GM21447 (cell line): Measurements from ENCODE around the gene LAMB4.

Source experiments
- ATAC-seq: cut with Tn5 transposase; IDR thresholded peaks from one replicate; pipeline ENCODE4 v1.9.1; 2021; ENCODE audit not compliant: unreplicated experiment

The LAMB4 gene

DNA sequence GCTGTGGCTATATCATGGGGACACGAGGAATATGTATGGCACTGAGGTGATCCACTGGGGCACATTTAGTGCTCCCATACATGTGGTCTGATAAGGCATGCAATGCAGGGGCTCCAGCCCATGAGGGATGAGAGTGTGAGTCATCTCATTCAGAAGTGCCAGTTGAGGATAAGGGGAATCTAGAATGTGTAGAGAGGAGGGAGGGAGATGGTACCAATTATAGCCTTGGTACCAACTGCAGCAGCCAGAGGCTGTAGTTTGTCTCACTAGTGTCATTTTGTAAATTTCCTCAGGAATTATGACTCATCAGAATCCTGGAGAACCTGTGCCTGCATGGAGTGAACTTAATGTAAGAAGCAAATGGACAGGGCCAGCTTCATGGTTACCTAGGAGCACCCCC is 46.2 kb downstream of the LAMB4 start:
- ATAC-seq: no peak

DNA sequence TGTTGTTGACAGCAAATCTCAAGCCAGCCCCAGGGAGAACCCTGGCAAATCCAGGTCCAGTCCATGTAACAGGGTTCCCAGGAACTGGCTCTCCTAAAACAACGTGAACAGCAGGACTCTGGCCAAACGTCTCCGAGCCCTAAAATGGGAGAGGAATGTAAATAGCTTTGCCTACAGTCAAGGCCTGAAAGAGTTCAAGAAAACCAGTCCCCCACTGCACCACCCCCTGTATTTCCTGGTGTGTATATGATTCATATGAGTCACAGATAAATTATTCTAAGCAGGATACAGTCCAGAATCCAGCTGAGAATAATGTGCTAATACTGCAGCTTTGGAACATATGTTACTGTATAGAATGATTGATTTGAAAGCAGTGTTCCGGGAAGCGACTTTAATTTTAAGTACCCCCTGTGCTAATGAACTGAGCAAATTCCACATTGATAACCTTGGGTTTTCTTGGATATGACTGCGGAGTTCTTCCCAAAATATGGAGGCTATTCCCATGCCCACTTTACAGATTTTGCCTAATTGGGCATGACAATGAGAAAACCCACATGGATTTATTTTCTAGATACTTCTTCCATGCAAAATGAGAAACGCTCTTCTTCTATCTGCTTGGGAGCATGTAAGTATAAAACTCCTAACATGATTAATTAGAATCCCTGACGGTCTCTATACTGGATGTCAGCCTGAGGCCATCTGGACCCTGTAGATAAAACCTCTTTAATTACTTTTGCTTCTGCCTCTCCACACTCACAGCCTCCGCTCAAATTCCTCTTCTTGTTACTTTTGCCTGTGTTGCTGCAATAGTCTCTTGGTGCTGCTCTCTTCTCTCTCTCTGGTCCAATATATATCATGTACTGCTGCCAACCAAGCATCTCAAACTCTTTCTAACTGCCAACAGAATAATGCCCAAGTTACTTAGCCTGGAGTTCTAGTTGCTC is 50.2 kb downstream of the LAMB4 start:
- no peak for ATAC-seq

DNA sequence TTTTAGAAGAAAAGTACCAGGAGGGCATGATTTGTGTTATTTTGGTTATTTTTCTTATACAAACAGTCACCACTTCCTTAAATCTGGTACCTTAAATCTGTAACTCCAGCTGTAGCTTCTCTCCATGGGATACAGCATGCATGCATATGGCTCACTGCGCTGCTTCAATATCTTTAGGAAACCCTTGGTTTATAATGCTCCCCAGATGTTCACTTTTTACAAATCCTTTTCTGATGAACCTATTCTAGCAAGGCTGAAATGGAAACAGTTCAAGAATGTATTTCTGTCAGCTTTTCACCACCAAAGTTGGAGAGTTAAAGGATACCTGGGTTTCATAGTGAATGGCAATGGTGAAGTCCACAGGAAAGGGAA is 50.9 kb downstream of the LAMB4 start:
- no peak for ATAC-seq

DNA sequence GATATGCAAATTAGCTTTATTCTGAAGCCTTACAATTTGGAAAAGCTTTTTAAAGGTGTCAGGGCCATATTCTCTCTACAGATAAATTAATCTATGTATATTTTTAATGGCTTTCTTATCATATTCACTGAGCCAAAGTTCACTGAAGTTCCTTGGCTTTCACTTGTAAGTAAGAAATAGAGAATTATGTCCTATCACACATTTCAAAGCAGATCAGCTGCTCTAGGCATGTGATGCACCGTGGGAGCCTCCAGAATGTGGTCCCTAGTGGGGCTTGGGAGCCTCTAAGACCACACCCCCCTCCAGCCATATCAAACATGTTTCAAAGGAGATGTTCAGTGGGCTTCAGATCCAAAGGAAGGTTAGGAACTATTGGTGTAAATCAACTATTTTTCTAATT is 51.5 kb downstream of the LAMB4 start:
- ATAC-seq: no peak

DNA sequence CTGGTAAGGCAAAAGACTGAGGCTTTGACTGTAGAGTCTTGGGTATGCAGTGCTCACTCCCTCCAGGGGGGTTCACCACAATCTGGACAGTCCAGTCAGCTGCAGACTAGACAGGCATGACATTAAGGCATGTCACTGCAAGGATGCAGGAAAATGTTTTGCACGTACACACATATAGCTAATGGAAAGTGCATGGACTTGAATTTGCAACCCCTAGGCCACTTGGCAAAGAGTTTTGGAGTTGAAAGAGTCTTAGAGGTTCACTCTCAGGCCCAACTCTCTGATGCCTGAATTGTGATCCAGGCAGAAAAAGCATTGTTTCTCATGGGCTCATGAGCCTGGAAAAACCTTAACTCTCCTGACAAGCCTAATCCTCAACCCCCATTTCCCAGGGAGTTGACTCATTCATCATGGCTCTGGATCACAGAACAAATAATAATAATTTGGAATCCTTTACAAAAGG is 51.9 kb downstream of the LAMB4 start:
- ATAC-seq: no peak

DNA sequence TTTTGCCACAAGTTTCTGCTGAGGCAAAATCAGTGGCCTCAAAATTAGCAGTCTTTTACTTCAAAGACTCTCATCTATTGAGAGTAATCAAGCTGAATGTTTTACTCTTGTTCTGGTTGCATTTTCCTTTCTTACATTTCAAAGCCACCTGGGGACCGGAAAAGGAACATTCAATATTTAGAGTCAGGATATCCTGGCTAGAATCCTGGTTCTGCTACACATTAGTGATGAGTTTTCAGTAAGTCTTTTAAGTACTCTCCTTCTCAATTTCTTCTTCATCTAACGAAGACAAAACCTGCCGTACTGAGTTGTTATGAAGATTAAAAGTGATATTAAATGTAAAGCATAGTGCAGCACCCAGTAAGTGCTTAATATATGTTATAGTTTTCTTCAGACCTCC is 52.5 kb downstream of the LAMB4 start:
- no peak for ATAC-seq

DNA sequence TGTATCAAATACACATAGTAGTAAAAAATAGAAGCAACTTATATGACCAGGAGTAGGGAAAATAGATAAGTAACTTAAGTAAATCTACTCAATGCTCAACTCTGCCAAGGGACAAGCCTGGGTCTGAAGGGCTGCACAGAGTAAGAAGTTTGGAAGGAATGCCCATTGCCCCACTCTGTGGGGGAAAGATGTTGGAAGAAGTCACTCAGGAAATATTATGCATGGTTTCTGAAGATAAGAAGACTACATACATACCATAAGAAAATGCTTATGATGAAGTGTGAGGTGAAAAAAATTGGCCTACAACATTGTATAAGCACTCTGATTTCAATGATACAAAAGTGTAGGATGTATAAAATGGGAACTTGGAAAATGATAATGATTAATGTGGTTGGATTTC is 54.0 kb downstream of the LAMB4 start:
- ATAC-seq: no peak

DNA sequence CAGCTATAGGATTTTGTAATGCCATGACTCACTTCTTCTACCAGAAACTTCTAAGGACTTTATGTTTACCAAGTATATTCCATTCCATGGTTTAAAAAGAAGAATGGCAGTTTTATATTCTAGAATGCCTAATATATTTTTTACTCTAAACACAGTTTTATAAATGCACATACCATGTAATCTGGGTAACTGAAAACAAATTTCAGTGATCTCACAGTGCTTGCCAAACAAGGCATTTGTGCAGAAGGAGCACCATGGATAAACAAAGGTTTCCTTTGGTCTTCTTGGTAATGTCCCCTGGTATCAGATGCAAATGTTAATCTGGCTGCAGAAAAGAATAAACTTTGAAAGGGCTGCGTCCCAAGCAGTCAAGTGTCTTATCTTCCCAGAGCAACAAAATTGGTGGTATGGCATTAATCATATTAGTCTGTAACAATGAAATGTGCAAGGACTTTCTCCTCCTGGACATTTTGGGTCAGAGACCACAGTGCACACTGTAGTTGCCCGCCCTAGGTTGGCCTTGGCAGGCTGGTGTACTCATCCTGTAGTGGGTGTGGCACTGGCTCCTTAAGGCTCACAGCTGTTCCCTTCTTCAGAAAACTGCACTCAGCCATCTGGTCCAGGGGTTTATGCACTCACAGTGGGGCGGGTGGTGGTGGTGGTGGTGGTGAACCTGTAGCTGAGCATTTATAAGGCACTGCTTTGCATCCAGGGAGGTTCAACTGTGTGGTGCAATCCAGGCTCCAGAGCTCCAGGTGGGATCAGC is 56.7 kb downstream of the LAMB4 start:
- ATAC-seq: no peak

DNA sequence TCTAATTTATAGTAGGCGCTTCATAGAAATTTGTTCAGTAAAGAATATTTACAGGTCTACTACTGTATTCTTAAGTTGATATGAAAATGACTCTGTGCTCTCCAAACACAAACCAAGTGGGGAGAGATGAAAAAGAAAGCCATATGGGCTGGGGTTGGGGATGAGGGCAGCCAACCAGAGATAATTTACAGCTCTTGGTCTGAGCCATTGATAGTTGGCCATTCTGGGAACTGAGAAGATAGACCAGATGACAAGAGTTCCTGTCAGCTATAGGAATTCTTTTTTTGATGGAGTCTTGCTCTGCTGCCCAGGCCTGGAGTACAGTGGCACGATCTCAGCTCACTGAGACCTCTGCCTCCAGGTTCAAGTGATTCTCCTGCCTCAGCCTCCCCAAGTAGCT is 57.4 kb downstream of the LAMB4 start:
- ATAC-seq: no peak

DNA sequence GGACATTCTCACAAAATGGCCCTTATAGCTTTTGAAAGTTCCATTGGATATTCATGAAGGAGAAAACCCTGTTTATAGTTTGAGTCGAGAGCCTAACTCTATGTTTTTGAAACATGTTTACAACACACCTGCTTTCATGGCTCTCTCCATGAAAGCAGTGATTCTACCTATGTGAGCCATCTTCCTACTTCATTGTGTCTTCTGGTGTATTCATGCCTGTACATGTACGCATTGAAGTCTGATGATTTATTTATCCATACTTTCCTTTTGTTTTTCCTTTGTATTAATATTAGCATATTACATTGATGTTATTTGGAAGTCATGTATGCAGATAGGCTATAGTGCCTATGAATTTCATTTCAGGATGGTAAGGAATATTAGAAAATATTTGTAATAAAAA is 58.0 kb downstream of the LAMB4 start:
- no peak for ATAC-seq

DNA sequence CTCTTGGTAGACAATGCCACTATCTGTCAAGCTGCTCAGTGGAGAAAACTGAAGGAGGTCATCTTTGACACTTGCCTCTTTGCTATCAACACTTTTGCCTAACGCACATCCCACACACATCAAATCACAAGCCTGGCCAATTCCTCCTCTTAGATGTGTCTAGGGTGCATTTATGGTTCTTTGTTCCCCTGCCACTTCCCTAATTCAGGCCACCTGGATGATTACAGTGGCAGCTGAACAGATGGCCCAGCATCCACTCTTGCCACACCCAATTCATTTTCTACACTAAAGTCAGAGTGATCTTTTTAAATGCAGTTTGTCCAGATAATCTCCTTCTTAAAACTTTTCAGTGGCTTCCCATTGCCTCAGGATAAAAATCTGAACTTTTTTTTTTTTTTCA is 58.6 kb downstream of the LAMB4 start:
- no peak for ATAC-seq

DNA sequence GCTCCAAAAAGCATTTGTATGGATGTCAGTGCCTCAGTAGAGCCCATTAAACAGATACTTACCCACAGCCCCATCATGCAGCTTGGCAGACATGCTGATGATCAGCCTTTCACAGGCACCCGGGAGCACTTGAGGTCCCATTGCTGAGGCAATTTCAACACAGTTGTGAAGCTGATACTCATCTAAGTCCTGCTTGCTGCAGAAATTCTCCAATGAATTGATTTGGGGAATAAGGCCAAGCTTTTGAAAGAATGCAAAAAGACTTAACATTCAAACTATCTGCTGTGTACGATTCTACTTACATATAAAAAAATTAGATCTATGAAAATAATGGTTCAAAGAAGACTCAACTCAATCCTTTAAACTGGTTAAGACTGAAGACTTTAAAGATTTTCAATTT is 60.5 kb downstream of the LAMB4 start:
- ATAC-seq: no peak

DNA sequence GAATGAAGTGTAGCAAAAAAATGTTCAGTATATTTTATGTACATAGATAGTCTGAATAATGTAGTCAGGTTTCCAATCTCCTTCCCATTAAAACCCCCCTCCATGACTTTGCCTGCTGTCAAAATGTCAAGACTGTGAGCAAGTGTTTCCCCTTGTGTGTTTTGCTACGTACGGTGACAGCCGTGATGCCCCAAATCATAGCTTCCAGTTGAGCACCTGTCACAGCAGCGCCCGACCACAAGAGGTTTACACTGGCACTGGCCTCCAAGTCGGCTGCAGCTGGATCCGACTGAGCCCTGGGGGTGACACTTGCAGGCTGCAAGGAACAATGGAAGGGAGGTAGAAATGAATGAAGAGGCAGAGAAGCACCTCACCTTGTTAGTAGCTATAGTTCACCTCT is 62.3 kb downstream of the LAMB4 start:
- no peak for ATAC-seq

DNA sequence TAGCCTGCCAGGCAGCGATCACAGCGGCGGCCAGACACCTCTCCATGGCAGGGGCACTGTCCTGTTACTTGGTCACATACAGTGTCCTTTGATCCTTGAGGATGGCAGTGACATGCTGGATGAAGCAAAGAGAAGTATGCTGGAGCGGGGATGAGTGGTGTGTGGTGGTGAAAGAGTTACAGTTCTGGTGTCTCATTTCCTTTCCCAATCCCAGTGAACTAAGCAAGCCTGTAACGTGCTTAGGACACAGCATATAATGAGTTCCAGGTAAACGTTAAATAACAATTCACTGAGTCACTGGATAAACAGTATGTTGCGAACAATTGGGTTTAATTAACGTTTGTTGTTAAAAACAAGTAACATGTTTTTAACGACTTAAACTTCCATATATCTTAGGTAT is 63.7 kb downstream of the LAMB4 start:
- no peak for ATAC-seq

DNA sequence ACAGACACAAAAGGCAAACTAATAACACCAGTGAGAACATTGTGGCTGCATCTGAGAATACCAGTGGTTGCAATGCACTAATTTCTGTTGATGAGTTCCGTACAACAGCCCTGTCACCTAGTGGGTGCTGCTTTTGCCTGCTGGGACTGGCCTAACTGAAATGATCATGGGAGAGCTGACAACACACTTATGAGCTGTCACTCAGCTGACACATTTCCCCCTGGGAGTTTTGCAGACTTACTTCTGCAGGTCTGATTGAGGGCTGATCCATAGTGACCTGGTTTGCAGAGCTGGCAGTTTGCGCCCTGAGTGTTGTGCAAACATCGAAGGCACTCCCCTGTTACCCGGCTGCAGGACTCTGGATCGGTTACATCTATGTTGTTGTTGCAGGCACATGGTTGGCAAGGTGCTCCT is 66.6 kb downstream of the LAMB4 start:
- no peak for ATAC-seq

DNA sequence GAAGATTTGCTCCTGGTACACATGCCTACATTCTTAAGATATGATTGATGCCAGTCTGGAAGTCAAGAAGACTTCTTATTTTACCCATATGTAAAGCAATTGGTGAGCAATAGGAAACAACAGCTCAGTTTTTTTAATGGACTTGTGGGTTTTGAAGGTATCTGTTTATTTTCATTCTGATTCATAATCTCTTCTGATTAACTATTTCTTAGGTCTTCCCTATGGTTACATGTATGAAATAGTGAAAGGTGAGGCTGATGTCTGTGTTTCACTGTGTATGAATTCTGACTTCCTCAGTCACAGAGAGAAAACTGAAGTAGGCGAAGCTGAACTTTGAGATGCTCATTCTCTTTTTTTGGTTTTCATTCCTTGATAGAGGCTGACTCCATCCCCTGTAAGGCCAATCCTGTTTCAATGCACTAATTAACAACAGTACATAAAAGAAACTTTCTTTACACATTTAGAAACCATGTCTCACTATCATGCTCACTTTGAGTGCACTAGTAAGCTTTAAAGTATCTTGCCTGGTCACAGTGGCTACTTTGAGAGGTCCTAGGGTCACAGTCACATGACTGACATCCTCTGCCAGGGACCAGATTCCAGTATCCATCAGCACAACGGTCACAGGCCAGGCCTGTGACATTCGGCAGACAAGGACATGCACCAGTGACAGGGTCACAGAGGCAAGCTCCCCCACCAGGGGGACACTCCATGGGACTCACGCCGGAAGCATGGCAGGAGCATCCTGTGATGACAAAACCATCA is 67.7 kb downstream of the LAMB4 start:
- ATAC-seq: no peak

DNA sequence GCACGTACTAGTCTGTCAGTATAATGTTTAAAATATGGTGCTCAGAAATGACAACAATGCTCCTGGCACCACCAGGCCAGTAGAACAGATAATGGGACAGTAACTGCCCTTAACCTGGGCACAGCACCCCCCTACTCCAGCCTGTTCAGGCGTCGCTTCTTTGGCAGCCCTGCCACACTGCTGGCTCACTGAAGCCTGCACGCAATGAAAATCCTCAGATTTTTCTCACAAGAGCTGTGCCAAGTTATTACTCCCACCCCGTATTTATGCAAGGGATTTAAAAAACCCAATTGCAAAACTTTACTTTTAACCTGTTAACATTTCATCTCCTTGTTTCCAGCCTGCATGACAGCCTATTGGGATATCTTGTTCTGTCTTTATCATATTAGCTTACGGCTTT is 70.6 kb downstream of the LAMB4 start:
- ATAC-seq: no peak

DNA sequence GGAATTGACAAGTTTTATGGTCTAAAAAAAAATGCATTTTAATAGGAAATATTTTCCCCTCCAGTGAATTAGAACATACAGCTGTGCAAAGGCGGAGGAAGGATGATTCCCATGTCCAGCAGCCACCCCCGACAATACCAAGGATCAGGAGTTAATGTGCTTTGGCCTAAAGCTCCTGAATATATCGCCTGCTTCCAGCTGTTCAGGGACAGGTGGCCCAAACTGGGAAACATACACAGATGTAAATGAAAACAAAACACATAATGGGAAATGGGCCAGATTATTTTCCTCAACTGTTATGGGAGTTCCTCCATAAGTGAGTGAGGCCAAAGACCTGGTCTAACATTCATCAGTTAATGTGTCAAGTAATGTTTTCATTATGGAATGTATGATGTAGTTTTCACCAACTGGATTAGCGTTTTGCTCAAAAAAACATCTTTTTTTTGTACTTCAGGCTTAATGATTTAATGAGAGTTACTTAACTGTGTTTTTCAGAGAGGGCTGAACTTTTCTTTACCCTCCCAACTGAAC is 72.1 kb downstream of the LAMB4 start:
- ATAC-seq: no peak

DNA sequence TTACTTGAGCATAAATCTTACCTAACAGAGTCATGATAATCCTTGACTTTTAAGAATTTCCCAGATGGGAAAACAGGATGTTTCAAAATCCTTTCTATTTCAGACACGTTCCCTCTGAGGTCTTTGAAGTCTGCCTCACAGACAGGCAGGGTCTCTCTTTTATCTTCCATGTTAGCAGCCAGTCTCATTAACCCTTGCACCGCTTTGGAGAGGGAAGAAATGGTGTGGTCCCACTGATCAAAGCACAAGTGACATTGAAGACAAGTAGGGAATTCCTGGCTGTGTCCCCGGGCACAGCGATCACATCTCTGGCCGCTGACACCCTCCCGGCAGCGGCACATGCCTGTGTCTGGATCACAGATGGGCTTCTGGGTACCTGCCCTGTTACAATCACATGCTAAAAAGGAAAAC is 74.5 kb downstream of the LAMB4 start:
- no peak for ATAC-seq

DNA sequence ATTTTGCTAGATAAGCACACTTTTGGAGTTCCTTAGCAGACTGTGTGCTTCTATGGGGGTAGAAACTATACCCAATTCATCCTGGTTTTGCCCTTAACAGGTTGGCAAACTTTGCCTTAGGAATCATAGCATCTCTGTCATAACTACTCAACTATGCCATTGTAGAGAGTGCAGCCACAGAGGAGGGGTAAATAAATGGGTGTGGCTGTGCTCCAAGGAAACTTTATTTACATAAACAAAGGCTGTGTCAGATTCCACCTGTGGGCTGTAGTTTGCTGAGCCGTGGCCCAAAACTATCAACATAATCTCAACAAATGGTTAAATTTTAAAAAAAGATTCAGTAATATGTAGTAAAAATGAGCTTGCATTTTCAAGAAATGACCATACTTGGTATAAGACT is 75.6 kb downstream of the LAMB4 start:
- no peak for ATAC-seq

DNA sequence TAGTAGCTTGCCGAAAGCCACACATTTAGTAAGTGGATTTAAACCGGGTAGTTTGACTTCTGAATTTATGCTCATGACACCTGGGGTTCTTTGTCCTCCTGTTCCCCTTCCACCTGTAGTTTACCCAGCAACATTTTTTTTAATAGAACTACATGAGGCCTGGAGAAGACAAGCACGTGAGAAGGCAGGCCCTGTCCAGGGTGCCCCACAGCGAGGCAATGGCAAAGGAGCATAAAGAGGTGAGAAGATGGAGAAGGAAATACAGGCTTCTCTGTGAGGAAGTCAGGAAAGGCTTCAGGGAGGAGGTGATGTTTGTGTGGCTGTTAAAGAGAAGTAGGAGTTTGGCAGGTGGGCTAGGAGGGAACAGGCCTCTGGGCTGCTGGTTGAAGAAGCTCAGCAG is 76.9 kb downstream of the LAMB4 start:
- ATAC-seq: no peak
